ENCODE measurements around the gene ACSM5.

Gene ACSM5, protein sequence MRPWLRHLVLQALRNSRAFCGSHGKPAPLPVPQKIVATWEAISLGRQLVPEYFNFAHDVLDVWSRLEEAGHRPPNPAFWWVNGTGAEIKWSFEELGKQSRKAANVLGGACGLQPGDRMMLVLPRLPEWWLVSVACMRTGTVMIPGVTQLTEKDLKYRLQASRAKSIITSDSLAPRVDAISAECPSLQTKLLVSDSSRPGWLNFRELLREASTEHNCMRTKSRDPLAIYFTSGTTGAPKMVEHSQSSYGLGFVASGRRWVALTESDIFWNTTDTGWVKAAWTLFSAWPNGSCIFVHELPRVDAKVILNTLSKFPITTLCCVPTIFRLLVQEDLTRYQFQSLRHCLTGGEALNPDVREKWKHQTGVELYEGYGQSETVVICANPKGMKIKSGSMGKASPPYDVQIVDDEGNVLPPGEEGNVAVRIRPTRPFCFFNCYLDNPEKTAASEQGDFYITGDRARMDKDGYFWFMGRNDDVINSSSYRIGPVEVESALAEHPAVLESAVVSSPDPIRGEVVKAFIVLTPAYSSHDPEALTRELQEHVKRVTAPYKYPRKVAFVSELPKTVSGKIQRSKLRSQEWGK

GRCh38 chr16:20409398-20410120, at the start of gene ACSM5:
Gene ACSM5 (plus strand): TSS chr16:20409534. CDS start chr16:20411485, 1,951 bp downstream.
- DNase-seq (ENCODE audit: low read depth in 2 of 2, low spot score in 1 of 2): no peak

- no peak for DNase-seq (ENCODE audit: low read depth in 2 of 2, low spot score in 1 of 2)
Measured at GRCh38 chr16:20359997-20360396, 49.3 kb upstream of the ACSM5 start.

- no peak for DNase-seq (ENCODE audit: low read depth in 2 of 2, low spot score in 1 of 2)
Measured at GRCh38 chr16:20363191-20363590, 46.1 kb upstream of the ACSM5 start.

- DNase-seq (ENCODE audit: low read depth in 2 of 2, low spot score in 1 of 2): no peak
Measured at GRCh38 chr16:20364051-20364450, 45.3 kb upstream of the ACSM5 start.

DNA sequence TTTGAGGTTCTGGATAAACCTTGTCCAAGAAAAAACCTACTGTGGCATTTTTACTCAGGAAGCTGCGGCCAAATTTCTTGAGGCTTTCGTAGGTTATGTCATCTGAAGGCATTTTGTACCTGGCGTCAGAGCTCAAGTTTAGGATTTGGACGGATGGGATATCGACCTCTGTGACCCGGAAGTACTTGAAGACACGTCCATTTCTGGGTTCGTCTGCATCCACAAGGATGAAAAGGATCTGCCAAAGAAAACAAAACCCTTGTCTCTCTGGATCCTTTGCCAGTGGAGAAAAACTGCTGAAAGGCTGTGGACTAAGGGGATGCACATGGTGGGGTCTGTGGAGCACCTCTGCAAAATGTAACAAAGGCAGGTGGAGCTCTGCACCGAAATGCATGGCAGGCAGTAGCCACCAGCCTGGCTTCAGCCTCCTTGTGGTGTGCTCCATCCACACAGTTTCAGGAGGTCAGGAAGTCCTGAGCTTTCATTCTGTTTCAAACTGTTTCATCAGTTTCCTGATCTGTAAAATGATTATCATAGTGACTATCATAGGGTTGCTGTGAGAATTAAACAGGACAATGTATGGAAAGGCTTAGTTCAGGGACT, 39.8 kb upstream of the ACSM5 start:
- no peak for DNase-seq (ENCODE audit: low read depth in 2 of 2, low spot score in 1 of 2)

DNA sequence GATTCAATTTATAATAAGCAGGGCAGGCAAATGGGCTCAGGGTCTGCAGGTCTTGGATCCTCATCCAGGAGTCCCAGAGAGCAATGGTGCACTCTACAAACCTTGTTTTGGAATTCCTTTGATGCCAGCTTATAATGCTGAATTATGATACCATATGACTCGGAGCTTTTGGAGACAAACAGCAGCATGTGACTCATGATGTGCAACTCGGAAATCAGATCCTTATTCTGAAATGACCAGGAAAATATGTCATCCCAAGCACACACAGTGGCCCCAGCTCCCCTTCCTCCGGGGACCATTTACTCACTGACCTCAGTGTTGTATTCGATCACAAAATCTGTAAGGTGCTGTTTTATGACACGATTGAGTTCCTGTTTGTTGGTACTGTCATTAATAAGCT, 36.6 kb upstream of the ACSM5 start:
- no peak for DNase-seq (ENCODE audit: low read depth in 2 of 2, low spot score in 1 of 2)

DNA sequence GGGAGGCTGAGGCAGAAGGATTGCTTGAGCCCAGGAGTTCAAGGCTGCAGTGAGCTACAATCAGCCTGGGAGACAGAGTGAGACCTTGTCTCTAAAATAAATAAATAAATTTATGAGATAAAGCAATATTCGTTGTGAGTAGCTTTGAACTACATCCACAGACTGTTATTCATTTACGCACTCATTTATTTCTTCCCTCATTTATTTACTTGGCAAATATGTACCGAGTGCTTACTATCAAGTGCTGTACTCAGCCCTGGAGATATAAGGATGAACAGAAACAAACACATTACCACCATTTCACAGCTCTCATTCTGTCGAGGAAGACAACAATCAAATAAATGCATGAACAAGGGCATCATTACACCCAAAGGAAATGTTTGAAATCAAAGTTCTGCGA, 32.2 kb upstream of the ACSM5 start:
- DNase-seq (ENCODE audit: low read depth in 2 of 2, low spot score in 1 of 2): no peak

- DNase-seq (ENCODE audit: low read depth in 2 of 2, low spot score in 1 of 2): no peak
Measured at GRCh38 chr16:20380782-20381181, 28.6 kb upstream of the ACSM5 start.

DNA sequence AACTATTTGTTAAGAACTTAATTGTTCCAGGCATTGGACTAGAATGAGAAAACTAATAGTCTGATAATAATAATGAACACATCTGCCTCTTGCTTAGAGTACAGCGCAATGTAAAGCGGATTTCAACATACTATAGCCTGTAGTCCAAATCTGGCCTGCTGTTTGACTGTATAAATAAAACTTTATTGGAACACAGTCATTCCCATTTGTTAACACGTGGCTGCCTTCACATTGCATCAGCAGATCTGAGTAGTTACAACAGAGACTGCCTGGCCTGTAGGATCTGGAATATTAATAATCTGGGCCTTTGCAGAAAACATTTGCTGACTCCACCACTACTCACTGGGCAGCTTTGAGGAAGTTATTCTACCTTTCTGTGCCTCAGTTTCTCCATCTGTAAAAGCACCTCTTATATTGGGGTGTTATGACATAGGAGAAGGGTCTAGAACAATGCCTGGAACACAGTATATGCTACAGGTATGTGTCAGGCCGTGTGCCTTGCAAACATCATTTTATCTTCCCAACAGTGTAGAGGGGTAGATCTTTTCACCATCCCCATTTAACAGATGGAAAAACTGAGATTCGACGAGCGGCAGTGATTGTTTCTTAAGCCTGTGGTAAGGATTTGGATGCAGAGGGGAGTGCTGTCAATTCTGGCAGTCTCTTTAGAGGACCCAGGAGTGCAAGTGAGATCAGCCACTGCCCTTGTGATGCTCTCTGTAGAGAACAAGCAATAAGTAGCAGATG, 27.0 kb upstream of the ACSM5 start:
- DNase-seq (ENCODE audit: low read depth in 2 of 2, low spot score in 1 of 2): no peak

- DNase-seq (ENCODE audit: low read depth in 2 of 2, low spot score in 1 of 2): no peak
Measured at GRCh38 chr16:20383106-20384029, 26.0 kb upstream of the ACSM5 start.

- peak; percentile 3 to 24 for DNase-seq (ENCODE audit: low read depth in 2 of 2, low spot score in 1 of 2)
Measured at GRCh38 chr16:20385844-20386832, 23.2 kb upstream of the ACSM5 start.

DNA sequence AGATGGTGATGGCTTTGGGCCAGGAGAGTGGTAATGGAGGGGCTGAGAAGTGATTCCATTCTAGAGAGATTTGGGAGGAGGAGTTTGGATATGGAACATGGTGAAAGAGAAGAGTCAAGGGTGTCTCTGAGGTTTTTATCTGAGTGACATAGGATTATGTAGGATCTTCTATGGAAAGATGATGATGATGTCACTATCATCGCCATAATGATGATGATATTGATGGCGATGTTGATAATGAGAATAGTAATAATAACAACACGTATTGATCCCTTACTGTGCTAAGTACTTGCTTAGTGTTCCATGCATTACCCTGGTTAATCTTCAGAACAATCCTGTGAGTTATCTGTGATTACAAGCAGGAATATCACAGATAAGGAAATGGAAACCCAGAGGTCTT, 21.4 kb upstream of the ACSM5 start:
- no peak for DNase-seq (ENCODE audit: low read depth in 2 of 2, low spot score in 1 of 2)

DNA sequence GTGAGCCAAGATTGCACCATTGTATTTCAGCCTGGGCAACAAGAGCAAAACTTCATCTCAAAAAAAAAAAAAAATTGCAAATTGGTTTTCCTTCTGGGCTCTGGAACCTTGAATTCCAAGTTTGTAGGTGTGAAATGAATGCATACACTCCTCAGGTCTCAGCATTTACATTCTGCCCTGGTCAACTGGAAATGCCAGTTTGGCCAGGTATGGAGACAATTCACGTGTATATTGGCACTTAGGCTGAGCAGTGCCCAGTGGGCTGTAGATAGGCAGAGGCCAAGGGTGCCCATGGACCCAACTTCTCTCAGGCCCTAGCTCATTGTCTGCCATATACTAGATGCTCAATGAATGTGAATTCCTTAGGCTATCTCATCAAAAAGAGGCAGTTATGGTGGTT, 20.5 kb upstream of the ACSM5 start:
- DNase-seq (ENCODE audit: low read depth in 2 of 2, low spot score in 1 of 2): no peak

GRCh38 chr16:20391045-20391444, 18.3 kb upstream of the ACSM5 start:
- DNase-seq (ENCODE audit: low read depth in 2 of 2, low spot score in 1 of 2): no peak

GRCh38 chr16:20393801-20394577, 15.3 kb upstream of the ACSM5 start:
- no peak for DNase-seq (ENCODE audit: low read depth in 2 of 2, low spot score in 1 of 2)

- DNase-seq (ENCODE audit: low read depth in 2 of 2, low spot score in 1 of 2): no peak
Measured at GRCh38 chr16:20395946-20396345, 13.4 kb upstream of the ACSM5 start.

DNA sequence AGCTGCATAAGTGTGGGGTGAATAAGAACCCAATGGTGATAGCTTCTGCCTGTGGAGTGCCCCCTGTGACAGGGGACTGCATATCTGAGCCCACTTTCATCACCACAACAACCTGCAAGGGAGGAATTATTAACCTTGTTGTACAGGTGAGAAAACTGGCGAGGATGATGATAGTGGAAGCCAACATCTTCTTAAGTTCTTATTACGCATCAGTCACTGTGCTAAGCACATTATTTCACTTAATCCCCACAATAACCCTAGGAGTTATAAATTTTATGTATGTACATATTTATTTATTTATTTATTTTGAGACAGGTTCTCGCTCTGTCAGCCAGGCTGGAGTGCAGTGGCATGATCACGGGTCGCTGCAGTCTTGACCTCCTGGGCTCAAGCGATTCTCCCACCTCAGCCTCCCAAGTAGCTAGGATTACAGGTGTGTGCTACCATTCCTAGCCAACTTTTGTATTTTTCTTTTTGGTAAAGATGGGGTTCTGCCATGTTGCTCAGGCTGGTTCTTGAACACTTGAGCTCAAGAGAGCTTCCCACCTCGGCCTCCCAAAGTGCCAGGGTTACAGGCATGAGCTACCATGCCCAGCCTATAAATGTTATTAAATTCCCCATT, 12.4 kb upstream of the ACSM5 start:
- DNase-seq (ENCODE audit: low read depth in 2 of 2, low spot score in 1 of 2): no peak

All from stimulated activated CD8-positive, alpha-beta memory T cell treated with anti-CD3 and anti-CD28 coated beads, Interleukin-4, amount 100 ng/mL, for 4 hours (primary cell).